Fibroblast of mammary gland (primary cell): ENCODE data around the gene BDKRB2.

Source experiments
- DNase-seq: peaks from one replicate; pipeline ENCODE4 v3.0.0-alpha.2; 2010; ENCODE audit warnings: low read depth
- H3K4me3 ChIP-seq: 2 replicates; pipeline ENCODE4 v1.5.1; 2011; ENCODE audit warnings: low read depth, mild to moderate bottlenecking, low read length, moderate library complexity; ENCODE audit not compliant: control insufficient read depth
- TF ChIP-seq, protein P1 (sequence below): conservative IDR thresholded peaks from 2 replicates; pipeline ENCODE4 v1.5.1; 2011; ENCODE audit warnings: low read depth, low read length, inconsistent platforms; ENCODE audit not compliant: control insufficient read depth, insufficient read depth

Gene BDKRB2

DNA sequence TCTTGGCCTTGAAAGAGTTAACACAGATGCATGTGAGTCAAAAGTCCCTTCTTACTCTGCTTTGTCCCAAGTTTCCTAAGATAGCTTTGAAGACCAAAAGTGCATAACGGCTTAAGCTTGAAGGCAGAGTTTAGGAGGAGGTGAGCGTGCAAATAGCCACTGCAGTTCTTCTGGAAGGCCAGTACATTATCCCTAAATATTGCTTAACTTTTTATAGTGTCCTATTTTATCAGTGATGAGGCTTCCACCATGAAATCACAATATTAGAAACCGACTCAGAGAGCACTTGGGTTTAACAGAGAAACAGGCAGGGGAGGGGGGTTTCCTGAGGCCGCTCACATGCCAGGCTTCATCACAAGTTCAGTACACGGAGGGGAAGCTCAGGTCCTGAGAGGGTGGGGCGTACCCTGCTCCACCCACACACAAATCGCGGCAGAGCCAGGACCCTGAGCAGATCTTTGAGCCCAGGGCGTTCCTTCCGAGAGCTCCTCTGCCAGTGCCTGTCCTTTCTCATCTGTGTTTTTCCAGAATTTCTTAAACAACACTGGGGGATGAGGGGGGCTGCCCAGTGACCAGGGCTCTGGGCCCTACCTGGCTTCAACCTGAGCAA is 26.8 kb upstream of the BDKRB2 start:
- DNase-seq: peak; percentile 51
- TF ChIP-seq, protein P1, sequence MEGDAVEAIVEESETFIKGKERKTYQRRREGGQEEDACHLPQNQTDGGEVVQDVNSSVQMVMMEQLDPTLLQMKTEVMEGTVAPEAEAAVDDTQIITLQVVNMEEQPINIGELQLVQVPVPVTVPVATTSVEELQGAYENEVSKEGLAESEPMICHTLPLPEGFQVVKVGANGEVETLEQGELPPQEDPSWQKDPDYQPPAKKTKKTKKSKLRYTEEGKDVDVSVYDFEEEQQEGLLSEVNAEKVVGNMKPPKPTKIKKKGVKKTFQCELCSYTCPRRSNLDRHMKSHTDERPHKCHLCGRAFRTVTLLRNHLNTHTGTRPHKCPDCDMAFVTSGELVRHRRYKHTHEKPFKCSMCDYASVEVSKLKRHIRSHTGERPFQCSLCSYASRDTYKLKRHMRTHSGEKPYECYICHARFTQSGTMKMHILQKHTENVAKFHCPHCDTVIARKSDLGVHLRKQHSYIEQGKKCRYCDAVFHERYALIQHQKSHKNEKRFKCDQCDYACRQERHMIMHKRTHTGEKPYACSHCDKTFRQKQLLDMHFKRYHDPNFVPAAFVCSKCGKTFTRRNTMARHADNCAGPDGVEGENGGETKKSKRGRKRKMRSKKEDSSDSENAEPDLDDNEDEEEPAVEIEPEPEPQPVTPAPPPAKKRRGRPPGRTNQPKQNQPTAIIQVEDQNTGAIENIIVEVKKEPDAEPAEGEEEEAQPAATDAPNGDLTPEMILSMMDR: no peak

DNA sequence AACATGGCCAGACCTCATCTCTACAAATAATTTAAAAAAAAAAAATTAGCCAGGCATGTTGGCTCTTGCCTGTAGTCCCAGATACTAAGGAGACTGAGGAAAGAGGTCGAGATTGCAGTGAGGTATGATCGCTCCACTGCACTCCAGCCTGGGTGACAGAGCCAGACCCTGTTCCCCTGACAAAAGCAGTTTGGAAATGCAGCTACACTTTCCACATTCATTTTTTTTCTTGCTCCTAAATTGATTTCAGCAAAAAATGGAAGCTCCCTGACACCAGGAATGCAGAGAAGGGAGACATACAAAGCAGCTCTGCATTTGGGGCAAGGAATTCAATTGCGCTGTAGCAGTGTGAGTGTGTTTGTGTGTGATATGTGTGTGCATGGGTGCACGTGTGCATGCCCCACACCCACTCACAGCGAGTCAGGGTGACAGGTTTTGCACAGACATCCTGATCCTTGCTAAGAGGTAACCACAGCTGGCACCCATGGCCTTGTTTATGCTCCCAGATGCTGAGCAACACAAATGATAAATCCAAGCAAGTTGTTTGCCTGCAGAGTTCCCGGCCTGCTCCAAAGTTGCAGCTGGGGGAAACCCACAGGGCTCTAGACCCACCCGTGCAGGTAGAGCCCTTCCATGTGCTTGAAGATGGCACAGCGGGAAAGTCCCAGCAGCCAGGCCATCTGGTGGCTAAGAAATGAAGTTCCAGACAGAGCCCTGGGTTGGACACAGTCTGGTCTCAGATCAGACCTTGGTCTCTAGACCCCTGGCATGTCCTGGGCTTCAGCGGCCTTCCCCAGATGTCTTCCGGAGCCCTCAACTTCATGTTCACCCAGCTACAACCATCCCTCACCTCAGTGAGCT is 25.9 kb upstream of the BDKRB2 start:
- TF ChIP-seq, protein P1: no peak
- peak; percentile 38 for DNase-seq
- no peak overlapping the region for H3K4me3 ChIP-seq

More for the DNA sequence above, 26.8 kb upstream of the BDKRB2 start:
- no peak overlapping the region for H3K4me3 ChIP-seq

DNA sequence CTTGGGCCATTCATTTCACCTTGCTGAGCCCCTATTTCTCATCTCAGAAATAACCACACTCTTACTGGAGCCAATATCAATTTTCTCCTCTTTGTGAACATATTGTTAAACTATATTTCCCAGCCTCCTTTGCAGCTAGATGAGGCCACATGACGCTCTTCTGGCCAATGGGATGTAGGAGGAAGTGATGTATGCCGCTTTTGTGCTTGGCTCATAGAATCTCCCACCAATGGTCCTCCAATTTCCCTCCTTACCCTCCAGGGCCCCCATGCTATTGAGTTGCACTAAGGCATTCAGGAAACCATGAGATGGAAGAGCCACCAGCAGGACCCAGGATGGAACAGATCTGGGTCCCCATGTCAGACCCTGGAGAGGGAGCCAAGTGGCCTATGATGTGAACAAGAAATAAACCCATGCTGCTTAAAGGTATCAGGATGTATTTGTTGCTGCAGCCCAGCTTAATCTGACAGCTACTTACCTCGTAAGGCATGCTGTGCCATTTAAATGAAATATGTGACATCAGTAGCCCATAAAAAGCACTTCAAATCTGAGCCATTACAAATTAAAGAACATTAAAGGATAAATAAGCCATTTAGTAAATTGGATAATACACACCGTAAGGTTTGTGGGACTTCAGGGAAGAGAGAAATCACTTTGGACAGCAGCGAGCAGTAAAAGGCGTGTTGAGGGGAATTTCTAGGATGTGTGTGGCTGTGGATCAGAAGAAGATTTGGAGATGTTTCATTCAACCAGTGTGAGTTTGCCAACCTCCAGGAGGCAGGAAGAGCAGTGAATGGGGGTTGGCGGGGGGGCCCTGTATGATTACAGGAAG is 24.4 kb upstream of the BDKRB2 start:
- DNase-seq: no peak
- H3K4me3 ChIP-seq: no peak overlapping the region
- TF ChIP-seq, protein P1: no peak

DNA sequence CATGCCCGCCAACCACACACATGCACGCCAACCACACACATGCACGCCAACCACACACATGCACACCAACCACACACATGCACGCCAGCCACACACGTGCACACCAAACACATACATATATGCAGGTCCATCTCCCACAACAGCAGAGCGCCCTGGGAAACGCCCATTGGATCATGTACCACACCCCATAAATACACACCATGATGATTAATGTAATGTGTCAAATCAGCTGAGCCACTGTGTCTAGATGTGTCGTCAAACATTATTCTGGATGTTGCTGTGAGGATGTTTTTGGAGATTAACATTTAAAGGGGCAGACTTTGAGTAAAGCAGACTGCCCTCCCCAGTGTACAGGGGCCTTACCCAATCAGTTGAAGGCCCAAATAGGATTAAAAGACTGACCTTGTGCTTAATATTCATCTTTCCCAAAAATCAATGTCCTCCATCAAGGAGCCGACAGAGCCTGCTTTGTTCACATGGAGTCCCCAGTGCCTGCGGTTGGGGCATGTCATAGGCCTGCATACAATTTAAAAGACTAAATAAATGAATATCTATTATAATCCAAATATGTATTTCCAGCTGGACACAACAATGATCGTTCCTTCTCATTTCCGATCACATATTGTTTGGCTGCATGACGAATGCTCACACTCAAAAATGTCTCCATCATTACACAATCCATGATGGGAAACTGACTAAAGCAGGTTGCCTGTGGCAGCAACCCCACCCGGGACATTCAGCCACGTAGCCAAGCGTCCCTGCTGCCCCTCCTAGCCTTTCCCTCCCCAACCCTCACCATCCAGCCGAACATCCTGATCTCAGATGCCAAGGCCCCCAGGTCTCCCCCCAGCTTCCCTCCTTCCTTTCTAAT is 23.2 kb upstream of the BDKRB2 start:
- DNase-seq: no peak
- TF ChIP-seq, protein P1: no peak
- no peak overlapping the region for H3K4me3 ChIP-seq

DNA sequence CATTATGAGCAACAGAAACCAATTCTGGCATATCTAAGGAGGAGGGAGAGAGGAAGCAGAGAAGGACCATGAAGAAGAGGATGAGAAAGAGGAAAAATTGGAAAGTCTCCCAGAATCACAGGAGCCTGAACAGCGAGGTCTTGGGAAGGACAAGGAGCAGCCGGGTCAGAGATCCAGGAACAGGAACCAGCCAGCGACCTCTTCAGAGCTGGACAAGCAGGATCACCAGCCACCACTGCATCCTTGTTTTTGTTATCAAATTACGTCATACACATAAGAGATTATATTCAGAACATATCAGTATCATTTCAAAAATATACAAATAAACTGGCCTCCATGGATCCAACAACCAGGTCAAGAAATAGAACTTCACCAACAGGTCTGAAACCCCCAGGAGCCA is 22.1 kb upstream of the BDKRB2 start:
- H3K4me3 ChIP-seq: no peak overlapping the region
- TF ChIP-seq, protein P1: no peak
- no peak for DNase-seq

DNA sequence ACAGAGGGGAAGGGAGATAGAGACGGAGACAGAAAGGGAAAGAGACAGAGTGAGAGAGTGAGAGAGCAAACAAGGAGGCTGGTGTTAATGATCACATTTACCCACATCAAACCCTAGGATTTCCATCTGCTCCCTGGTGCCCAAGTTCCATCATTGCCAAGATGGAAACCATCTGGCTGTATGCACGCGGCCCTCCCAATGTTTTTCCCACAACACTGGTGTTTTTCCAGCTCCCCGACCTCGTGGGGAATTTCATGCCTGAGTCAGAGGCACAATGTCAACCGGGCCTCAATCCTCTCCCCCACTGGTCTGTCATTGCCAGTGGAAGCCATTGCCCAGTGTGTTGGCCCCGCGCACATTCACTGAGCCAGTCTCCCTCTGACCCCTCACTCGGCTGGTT is 19.9 kb upstream of the BDKRB2 start:
- DNase-seq: no peak
- TF ChIP-seq, protein P1: no peak

More for the DNA sequence above, 19.9 kb upstream of the BDKRB2 start:
- no peak overlapping the region for H3K4me3 ChIP-seq
